GM18519 (cell line): ENCODE data around the gene ELOVL2.
"Not testable (repeated sequence)": the region's sequence is repeated elsewhere in the genome, so short reads cannot be mapped to it uniquely, and the experiment has no call there.

Experiments used
- ATAC-seq: cut with Tn5 transposase; IDR thresholded peaks from one replicate; pipeline ENCODE4 v1.9.1; 2021; ENCODE audit warnings: mild to moderate bottlenecking, moderate library complexity; ENCODE audit not compliant: unreplicated experiment, low FRiP score

ELOVL2 gene

GRCh38 chr6:10991115-10991514 lies 53.0 kb downstream of the ELOVL2 start:
- no peak for ATAC-seq

DNA sequence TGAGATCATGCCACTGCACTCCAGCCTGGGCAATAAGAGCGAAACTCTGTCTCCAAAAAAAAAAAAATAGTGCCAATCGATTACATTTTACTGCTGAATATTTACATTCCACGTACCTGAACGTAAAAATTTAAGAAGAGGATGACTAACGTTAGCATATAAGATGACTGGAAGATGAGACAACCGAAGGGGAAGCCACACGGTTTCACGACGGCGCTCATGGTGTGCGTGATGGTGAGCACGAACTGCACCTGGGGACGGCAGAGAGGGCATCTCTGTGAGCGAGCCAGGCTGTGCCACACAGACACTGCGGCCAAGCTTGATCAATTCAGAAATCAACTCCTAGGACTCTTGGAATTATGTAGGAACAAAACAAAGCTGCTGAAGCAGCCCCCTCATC lies 54.5 kb downstream of the ELOVL2 start:
- ATAC-seq, result no peak

- ATAC-seq, result not testable (repeated sequence)
Observed at GRCh38 chr6:10984959-10985358, 59.1 kb downstream of the ELOVL2 start.

- no peak for ATAC-seq
Observed at GRCh38 chr6:10981409-10981808, 62.7 kb downstream of the ELOVL2 start.

DNA sequence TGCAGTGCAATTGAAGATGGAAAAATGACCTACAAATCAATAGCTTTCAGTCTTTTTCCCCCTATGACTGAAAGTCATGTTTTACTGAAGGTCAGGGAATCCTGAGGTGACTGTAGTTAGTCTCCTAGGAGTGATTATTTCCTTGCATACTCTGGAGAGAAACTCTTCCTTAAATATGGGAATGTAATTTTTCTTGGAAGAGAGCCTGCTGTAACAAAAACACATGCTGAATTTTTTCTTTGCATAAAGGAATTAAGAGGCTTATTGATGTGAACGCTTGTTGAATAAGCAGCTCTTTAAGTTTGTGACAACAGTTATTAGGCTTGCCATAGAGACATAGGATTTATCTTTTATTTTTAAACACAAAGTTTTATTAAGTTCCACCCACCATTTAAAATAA lies 64.5 kb downstream of the ELOVL2 start:
- no peak for ATAC-seq

DNA sequence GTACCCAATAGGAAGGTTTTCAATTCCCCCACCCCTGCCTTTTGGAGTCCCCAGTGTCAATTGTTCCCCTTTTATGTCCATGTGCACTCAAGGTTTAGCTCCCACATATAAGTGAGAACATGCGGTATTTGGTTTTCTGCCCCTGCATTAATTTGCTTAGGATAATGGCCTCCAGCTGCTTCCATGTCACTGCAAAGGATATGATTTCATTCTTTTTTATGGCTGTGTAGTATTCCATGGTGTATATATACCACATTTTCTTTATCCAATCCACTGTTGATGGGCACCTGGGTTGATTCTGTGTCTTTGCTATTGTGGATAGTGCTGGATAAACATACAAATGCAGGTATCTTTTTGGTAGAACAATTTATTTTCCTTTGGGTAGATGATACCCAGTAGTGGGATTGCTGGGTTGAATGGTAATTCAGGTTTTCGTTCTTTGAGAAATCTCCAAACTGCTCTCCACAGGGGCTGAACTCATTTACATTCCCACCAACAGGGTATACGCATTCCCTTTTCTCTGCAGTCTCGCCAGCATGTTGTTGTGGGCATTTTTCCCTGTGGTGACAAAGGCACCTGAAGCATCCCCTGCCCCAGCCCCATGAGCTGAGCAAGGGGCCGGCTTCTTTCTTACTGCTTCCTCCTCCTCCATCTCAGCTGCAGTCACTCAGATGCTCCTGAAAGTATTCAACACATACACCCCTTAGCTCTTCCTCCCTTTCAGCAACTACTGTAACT lies 66.7 kb downstream of the ELOVL2 start:
- ATAC-seq, result no peak

- ATAC-seq, result no peak
Observed at GRCh38 chr6:10976571-10976970, 67.5 kb downstream of the ELOVL2 start.

GRCh38 chr6:10972196-10972595 lies 71.9 kb downstream of the ELOVL2 start:
- ATAC-seq, result no peak

DNA sequence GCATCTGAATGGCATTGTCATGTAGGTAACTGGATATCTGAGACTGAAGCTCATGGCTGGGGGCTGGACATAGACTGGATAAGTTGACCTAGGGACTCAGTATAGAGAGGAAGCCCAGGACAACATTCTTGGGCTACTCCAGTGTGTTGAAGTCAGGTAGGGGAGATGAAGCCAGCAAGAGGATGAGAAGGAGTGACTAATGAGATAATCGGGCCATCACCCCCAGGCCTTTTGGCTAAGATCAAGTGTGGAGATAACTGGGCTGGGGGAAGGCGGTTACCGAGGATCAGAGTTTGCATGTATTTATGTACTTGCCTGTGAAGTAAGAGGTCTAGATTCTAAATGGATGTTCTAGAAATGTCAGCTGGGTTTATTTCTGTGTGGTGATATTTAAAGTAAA lies 73.4 kb downstream of the ELOVL2 start:
- ATAC-seq, result no peak

DNA sequence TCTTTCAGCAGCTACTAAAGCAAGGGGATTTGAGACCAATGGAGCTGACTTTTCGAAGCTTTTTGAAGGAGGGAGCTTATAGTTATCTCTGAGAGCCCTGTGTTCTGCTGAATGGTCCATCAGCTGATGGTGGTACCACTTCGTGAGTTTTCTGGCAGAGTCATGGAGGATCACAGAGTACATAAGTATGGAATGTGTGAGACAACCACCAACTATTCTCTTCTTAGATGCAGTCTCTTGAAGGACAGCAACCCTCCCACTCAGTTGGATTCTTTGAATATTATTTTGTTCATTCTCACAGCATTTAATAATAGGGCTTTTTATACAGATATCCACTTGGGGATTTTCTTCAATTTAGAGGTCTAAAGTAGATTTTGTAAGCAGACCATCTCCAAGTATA lies 75.3 kb downstream of the ELOVL2 start:
- no peak for ATAC-seq

GRCh38 chr6:10964684-10965083 lies 79.4 kb downstream of the ELOVL2 start:
- peak; percentile 93 for ATAC-seq

DNA sequence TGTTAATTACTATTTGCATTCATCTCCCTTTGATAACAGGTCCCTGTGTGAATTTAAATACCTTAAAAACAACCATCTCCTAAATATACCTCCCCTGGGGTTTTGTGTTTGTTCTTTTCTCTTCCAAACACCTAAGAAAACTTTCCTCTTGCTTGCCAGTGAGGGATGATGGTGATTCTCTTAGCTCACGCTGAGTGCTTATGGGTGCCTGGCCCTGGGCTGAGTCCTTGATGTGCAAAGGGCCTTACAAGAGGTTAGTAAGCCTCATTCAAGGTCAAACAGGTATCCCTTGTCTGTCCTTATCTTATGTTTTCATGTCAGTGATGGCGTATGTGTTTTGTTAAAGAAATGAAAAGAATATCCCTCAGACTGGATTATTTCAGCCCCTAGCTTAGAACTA lies 81.0 kb downstream of the ELOVL2 start:
- ATAC-seq, result no peak

DNA sequence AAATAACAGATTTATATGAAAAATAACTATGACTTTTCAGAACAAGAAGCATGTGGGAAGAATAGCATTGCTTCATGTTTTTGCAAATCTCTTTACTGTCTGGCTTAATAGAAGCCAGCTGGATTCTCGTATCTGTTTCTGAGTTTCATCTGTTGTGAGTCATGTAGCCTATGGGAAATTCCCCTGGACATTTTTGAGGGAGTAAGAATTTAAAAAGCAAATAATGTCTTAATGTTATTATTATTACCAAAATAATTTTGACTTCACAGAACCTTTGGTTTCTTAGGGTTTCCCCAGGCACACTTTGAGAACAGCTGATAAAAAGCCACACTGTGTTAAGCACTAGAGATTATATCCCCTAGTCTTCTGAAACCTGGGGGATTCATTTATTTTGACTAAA lies 81.4 kb downstream of the ELOVL2 start:
- ATAC-seq, result no peak

- ATAC-seq, result no peak
Observed at GRCh38 chr6:10961837-10962236, 82.3 kb downstream of the ELOVL2 start.

GRCh38 chr6:10960171-10960570 lies 83.9 kb downstream of the ELOVL2 start:
- ATAC-seq, result no peak

- ATAC-seq, result no peak
Observed at GRCh38 chr6:10957414-10957886, 86.7 kb downstream of the ELOVL2 start.

DNA sequence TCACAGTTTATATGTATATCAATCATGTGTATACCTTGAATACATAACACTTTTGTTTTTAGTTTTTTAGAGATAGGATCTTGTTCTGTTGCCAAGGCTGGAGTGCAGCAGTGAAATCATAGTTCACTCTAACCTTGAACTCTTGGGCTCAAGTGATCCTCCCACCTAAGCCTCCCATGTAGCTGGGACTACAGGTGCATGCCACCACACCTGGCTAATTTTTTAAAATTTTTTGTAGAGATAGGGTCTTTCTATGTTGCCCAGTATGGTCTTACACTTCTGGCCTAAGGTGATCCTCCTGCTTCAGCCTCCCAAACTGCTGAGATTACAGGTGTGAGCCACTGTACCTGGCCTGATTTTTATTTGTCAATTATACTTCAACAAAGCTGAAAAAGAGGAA lies 87.3 kb downstream of the ELOVL2 start:
- no peak for ATAC-seq

- peak; percentile 81 for ATAC-seq
Observed at GRCh38 chr6:10954590-10955010, 89.5 kb downstream of the ELOVL2 start.

GRCh38 chr6:10951675-10952282 lies 92.3 kb downstream of the ELOVL2 start:
- no peak for ATAC-seq

- no peak for ATAC-seq
Observed at GRCh38 chr6:10949579-10950490, 94.3 kb downstream of the ELOVL2 start.

DNA sequence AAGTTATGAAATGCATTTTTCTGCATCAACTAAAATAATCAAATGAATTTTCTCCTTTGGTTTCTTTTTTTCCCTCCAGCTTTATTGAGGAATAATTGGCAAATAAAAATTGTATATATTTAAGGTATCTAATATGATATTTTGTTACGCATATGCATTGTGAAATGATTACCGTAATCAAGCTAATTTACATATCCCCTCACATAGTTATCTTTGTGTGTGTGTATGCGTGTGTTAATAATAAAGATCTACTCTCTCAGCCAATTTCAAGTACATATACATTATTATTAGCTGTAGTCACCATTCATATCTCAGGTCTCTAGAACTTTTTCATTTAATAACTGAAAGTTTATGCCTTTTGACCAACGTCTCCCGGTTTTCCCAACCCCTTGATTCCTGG lies 96.1 kb downstream of the ELOVL2 start:
- ATAC-seq, result no peak
